SK-MEL-5 (cell line): ENCODE data around the gene TLE3. TPM values are rescaled to one million over a fixed set of nuclear protein-coding genes. Genes with fewer than 3 reads are reported as not detected.

Experiments
- DNase-seq: peaks from one replicate; pipeline ENCODE4 v3.0.0-alpha.2; 2016; ENCODE audit warnings: low read depth, low spot score
- in situ Hi-C: cut with HindIII; loops from 2 replicates; pipeline ENCODE4 v1.10.0; 2016; ENCODE audit warnings: low sequenced_read_pairs, high pct_unique_total_duplicates, low pct_unique_long_range_greater_than_20kb
- total RNA-seq: library from RNA; depleted of rRNA; stranded (reverse); fragments of >200 nt; shearing (Covaris generic); gene quantifications from 2 replicates; pipeline ENCODE4 v1.2.3, GENCODE V29; 2014

TLE3 gene
- total RNA-seq, 1 experiment from 2014 or later = 6.5 TPM

DNA sequence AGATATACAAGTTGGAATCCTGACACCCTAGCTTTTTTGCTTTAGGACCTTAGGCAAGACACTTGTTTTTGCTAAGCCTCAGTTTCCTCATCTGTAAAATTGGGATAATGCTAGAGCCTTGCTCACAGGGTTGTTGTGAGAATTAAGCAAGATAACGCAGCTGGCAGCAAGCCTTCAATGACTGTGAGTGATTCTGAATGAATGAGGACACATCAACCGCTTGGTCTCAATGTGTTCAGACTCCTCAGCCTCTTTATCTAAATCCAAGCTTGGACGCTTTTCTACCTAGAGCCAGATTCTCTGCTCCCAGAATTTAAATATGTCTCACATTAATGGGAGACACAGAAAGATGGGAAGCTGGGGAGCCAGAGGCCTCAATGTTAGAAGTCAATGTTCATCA is 11.8 kb upstream of the TLE3 start:
- in situ Hi-C loops = no loop called here
- no peak for DNase-seq

DNA sequence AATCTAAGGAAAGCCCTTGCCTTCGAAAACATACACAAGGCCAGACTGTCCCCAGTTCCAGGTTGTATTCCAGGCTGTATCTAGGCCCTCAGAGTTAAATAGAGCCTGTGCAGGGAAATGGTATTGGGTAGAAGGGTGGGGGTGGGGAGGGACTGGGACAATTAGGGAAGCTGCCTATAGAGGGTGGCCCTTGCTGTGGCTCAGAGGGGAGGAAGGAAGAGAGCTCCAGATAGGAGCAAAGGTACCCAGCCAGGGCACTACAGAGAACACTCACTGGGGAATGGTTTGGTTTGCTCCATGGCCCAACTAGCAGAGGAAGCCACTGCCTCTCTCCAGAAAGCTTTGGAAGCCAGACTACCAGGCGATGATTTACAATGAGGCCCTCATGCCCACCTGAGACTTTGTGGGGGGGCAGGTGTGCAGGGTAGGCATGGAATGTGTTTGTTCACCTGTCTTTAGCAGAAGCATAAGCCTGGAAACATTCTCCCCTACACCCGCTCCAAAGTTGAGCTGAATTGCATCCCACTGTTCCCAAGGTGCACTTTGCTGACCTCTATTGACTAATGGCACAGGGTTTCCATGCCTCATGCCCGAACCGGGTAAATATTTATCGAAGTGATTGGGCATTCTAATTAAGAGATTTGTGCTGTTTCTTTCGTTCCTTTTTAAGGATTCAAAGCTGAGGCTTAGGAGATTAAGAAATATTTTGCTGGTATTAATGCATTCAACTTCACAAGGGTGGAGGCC is 6.3 kb upstream of the TLE3 start:
- no peak for DNase-seq
- in situ Hi-C loops = no loop called here

DNA sequence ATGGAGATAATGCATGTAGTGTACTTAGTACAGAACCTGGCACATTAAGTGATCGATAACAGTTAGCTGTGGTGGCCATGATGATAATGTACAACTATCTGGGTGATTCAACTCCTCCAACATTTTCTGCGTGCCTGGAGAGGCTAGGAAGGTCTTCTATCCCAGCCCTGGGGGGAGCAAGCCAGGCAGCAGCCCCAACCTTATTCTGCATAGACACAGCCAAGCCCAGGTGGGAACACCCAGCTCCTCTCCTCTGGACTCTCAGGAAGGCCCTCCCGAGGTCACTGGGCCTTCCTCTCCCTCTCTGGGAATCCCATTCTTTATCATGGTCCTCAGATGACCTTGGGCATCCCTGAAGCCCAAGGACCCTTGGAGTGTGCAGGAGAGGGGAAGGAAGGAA is 5.1 kb upstream of the TLE3 start:
- no peak for DNase-seq
- in situ Hi-C loops = no loop called here

DNA sequence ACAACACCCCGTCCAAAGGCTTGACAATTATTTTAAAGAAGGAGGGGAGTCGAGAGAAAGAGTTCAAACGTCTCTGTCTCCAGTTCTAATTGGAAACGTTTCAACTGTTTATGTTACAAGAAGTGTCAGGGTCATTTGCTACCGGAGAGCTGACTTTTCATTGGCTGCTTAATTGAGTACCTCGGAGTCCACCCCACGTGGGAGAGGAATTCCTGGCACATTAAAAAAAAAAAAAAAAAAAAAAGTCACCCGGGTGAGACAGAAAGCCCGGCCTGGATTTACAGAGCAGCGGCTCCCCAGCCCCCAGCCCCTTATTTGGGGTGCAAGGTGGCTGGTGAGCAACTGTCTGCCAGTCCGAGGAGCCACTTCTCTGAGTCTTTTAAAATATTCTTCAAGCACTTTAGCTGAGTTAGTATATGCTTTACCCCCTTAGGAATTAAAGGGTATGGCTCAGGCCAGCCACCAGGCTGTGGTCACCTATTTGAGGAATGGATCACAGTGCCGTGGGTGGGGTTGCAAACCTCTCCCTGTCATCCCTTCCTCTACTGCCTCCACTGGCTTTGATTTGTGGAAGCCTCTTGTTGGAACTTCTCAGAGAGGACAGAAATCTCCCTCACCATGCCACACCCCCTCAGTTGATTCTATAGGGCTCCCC is 3.9 kb upstream of the TLE3 start:
- in situ Hi-C loops = no loop called here
- peak; percentile 84 for DNase-seq

DNA sequence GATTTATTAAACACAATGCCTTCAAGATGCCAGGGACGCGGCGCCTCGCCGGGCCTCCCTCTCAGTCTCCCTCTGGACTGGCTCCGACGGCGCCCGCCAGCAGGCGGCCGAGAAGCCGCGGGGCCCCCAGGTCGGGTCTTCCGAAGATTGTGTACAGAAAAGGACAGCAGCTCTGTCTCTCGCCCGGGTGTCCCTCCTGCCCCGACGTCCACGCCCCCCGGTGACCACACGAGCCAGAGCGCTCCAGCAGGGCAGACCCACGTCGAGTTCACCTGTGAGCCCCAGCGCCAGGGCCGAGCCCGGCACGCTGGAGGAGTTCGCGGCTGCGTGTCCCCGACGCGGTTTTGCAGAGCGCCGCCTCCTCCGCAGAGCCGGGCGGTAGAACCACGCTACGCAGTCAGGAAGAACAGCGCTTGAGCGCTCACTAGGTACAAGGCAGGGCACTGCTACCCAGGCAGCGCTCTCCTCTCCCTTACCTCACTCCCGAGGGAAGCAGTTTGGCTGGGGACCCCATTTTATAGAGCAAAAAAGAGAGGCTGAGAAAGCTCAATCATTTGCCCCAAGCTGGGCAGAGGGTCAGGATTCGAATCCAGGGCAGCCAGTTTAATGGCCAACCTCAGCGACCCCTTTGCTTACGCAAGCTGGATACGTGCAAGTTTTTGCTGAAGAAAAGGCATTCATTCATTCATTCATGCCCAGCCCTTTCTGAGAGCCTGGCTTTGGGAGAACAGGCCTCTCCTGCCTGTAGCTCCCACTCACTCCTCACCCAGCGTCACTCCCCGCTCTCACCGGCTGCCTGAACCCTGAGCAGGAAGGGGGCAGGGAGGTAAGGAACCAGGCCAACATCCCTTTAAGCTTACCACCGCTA is 3.0 kb upstream of the TLE3 start:
- in situ Hi-C loops = no loop called here
- no peak for DNase-seq

DNA sequence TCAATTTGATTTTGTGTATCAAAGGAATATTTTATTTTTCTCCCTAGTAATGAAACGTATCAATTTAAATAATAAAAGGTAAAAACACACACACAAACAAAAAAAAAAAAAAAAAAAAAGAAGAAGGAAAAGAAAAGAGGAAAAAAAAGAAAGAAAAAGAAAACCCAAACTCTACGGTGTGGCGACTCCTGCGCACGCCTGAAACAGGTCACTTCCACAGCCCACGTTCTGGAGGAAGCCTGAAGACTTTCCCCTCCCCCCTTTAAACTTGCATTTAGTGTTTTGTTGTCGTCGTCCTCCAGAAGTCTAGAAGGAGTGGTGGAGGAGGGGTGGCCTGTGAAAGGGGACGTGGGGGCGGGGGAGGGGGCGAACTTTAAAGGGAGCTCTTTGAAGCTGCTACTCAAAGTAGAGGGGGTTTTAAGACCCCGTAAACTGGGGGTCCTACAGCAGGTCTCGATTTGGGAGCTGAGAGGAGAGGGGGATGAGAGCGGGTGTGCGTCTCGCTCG is 2.3 kb upstream of the TLE3 start:
- in situ Hi-C loops = no loop called here
- no peak for DNase-seq

DNA sequence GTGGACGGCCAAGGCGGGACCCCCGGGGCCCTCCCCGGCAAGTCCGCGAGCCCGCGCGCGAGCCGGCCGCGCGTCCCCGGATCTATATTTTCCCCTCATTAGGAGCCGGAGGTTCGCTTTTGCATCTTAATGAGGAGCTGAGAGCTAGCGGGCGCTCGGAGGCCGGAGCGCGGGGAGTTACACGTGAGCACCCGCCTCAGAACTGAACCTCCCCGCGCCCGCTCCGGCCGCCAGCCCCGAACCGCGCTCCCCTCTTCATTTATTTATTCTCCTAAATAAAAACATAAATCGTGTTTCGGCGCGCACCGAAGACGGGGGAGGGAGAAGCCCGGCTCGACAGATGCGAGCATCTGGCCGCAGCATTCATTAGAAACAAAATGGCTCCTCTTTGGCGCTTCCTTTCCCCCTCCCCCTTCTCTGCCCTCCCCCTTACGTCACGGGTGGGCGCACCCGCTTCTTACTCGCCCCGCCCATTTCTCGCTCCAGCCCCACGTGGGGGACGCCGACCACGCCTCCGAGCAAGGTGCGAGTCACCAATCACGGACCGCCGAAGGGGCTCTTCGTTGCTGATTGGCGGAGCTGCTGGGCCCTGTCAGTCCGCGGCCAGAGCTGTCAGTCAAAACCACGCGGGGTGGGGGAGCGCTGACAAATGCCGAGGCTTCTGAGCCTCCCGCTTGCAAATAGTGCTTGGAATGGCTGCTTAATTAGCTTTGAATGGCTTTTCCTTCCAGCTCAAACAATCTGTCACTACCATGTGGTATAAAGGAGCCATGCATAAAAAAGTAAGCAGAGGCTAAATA is 1.6 kb upstream of the TLE3 start:
- in situ Hi-C loops = no loop called here
- peak; percentile 99 for DNase-seq

DNA sequence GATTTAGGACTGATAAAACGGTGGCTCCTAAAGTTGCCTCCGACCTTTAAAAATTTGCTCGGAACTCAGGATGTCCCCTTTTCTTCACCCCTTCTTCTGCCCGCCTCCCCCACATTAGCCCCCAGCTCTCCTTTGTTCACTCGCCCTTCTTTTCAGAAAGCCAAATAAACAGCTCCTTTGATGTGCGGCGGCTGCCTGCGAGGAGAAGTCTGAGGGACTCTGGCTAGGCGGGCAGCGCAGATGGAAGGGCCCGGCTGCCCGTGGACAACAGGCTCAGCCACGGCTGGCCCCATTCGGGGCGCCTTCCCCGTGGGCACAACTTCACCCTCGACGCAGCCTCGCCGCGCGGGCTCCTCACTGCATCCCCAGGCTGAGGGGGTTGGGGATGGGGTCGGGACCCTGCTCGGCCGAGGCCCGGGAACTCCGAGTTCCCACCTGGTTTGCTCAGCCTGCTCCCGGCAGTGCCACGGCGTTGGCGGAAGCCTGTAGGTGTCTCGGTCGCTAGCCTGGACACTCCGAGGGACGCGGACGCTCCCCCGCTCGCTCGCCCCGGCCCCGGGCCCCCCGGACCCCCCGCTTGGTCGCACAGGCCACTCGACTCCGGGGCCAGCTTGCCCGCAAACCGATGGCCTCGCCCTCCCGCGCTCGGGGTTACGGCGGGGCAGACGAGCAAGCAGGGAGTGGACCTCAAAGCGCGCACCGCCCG is 897 bp upstream of the TLE3 start:
- peak; percentile 37 for DNase-seq
- in situ Hi-C loops = no loop called here

DNA sequence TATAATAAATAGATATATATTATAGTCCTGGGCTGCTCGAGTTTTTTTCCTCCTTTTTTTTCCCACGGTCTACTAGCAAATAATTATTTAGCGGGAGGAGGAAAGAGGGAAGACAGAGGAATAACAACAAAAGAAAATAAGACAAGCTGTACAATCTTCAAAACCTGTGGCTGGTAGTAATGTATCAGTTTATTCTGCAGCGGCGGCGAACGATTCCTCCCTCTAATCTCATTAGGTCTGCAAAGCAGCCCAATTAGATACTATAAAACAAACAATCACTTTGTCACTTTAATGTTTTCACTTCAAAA is 390 bp upstream of the TLE3 start:
- in situ Hi-C loops = no loop called here
- no peak for DNase-seq

DNA sequence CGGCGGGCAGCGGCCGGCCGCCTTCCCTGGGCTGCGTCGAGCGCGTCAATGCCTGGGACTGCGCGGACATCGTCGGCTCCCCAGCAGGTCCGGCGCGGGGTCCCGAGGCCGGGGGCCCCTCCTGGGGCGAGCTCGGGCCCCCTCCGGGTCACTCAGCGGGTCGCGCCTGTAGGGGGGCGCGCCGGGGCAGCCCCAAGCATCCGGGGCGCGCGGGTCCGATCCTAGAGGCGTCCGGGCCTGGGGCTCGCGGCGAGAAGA is 725 bp downstream of the TLE3 start:
- DNase-seq = no peak
- in situ Hi-C loops = no loop called here

DNA sequence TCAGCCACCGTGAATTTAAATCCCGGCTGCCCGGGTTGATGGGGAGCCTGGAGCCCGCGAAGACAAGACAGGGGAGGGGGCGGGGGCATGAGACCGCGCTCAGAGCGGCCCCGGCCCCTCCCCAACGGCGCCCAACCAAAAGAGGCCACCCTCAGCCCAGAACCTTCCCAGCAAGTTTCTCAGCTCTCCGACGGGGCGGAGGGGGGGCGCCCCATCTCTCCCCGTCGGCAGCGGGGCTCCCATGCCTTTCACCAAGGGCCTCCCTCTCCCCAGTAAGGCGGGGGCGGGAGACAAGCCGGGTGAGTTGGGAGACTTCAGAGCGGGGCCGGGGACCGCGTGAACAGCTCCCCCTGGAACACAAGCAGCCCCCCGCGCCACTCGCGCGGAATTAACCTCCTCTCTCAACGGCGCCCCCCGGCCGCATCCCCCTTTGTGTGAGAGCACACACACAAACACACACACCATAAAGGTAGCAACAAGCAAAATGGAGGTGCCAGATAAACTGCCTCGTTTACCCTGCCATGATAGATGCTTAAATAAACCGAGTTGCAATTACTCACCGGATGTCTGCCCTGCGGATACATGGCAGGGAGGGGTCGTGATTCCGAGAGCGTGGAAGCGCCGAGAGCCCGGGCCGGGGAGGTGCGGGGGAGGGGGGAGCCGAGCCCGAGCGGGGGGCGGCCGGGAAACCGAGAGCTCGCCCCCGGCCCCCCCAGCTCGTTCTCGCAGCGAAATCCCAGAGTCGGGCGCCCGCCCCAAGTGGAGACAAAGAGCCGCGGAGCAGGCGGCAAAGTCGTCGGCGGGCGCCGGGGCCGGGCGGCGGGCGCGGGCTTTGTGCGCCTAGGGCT is 1.3 kb downstream of the TLE3 start:
- in situ Hi-C loops = no loop called here
- no peak for DNase-seq

DNA sequence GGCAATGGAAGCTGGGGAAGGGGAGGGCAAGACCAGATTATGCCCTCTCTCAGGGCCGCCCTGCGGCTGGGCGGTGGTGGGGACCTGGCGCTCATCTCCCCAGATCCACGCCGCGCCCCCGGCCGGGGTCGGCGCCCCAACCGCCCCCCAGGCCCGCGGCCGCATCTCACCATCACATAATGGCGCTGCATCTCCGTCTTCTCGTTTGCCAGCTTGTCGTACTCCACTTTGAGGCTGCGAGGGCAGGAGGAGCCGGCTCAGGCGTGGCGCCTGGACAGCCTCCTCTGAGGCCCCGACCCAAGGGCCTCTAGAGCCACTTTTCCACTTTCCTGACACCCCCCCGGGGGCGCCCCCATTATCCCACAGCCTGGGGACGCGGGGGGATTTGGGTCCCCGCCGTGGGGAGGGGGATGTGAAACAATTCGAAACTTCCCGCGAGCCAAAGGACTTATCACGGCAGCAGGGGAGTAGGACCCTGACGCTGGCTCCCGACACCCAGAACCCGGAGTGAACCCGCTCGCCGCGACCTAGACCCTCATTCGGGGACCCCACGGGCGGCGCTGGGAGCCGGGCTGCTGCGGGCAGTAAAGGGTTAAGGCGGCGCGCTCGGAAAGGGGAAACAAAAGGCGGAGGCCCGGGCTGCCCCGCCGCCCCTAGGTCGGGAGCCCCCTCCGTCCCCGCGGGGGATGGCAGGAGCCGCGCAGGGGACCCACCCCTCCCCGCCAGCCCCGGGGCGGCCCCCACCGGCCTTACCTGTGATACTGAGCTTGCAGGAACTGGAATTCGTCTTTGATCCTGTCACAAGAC is 2.1 kb downstream of the TLE3 start:
- in situ Hi-C loops = no loop called here
- no peak for DNase-seq

DNA sequence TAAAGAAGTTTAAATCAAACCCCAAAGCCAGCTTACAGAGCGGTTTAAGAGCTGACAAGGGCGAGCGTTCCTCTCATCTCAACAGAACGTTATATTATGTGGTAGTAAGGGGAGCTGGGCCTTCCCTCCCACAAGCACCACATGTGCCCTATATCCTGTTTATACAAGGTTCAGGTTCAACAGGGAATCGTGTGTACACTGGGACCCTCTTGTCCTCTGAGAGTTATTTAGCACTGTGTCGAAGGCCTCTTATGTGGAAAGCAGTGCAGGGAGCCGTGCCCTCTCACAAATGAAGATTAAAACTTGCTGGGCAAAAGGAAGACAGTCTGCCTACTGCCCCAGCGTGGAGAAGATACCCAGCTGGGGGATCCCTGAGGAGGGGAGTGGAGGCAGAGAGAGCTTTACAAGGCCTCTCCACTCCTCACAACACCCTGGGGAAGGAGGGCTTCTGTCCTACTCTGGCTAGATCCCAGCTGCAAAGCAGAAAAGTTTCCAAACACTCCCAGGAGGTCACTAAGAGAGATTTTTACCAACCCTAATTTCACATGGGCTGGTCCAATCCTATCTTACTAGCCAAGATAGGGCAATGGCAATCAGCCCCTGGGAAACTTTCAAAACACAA is 2.9 kb downstream of the TLE3 start:
- no peak for DNase-seq
- in situ Hi-C loops = no loop called here

DNA sequence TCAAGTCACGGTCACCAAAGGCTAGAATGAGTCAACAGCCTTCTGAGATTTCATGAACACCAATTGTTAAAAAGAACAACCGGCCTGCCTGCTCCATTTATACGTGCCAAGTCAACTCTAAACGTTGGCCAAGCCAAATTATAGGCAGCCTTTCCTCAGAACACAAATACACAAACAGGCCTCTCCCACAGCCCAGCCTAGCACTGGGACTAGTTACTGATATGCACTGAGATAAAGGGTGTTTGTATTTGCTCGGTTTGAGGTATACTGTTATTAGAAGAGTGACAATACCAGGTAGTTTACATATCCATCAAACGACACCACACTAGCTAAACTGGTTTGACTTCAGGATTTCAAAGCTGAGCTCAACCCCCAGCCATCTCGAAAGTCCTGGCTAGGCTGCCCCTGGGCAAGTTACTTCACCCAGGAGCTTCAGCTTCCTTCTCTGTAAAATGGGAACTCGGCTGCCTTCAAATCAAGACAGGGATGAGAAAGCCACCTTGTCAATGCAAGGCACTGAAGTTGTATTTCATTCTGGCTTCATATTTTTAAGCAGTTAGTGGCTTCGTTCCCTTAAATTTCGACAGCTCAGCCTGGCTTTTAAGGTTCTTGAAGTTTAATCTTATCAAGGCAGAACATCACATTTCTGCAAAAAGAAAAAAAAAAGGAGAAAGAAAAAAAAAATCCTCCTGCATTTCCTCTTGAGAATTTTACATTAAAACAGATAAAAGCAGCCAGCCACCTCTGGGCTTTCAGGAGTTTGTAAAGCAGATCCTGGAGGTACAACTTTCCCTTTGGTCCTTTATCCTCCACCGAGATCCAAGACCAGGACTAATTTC is 4.0 kb downstream of the TLE3 start:
- DNase-seq = no peak

DNA sequence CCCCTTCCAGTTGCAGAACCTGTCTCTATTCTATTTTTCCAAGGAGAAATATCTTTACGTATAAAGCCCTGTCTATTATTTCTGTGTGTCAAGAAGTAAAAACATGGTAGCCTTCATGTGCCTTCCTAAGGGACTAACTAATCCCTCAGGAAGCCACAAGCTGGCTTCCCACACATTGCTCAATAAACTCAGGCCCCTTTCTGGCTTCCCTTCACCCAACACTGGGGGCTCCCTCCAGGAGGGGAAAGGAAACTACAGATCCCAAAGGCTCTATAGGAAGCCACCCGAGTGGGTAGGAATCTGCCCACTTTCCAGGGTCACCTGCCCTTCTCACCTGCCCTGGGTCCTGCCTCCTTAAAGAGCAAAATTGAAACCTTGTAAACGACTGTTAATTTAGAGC is 4.6 kb downstream of the TLE3 start:
- no peak for DNase-seq
- in situ Hi-C loops = no loop called here

More for the DNA sequence above, 4.0 kb downstream of the TLE3 start:
- in situ Hi-C loops = no loop called here
